Left colon (tissue), 2 donors: Measurements from ENCODE around the gene ITGB1. TPM values are rescaled to one million over a fixed set of nuclear protein-coding genes. Genes with fewer than 3 reads are reported as not detected.

Experiments
- ATAC-seq: fragments of 200-7000 bp; cut with Tn5 transposase; one replicate; pipeline ENCODE4 v1.9.1; 2020; ENCODE audit warnings: mild to moderate bottlenecking, moderate library complexity
- DNase-seq, 2 donors: peaks; one replicate each; pipeline ENCODE4 v3.0.0-alpha.2; 2020
- intact Hi-C, 2 donors: fragments of 100-400 bp; cut with DNase I in 1 of 2; cut with micrococcal nuclease in 1 of 2; formaldehyde crosslinking; loops; one replicate each; pipeline versions ENCODE4 v1.11.2 to v1.14.0; 2022; cut with DNase I, micrococcal nuclease
- total RNA-seq, 2 donors: library from RNA; stranded (reverse); fragmentation: NEBNext Ultra II Directional; extraction: Animal tissue kit (Norgen Biotek cat#: 25700); gene quantifications; one replicate each; pipeline ENCODE4 v1.2.1, GENCODE V29; 2021
- donor health status: DM: no; HTN: no; CAD: no.
- donor health status: DM: yes; HTN: yes; CAD: no.

Gene ITGB1
- total RNA-seq, 2 donors from 2014 or later: 303 to 331 TPM

- intact Hi-C loops: no loop called here
- no peak for ATAC-seq
- no peak for DNase-seq
These were observed 106.7 kb downstream of the ITGB1 start for GRCh38 chr10:32851301-32851700.
